Measurements from ENCODE around the gene C16orf87. TPM values are rescaled to one million over a fixed set of nuclear protein-coding genes. Genes with fewer than 3 reads are reported as not detected.

Gene C16orf87
- total RNA-seq, 4 donors from 2014 or later: 7.9 to 13.5 (median 10.6) TPM

DNA sequence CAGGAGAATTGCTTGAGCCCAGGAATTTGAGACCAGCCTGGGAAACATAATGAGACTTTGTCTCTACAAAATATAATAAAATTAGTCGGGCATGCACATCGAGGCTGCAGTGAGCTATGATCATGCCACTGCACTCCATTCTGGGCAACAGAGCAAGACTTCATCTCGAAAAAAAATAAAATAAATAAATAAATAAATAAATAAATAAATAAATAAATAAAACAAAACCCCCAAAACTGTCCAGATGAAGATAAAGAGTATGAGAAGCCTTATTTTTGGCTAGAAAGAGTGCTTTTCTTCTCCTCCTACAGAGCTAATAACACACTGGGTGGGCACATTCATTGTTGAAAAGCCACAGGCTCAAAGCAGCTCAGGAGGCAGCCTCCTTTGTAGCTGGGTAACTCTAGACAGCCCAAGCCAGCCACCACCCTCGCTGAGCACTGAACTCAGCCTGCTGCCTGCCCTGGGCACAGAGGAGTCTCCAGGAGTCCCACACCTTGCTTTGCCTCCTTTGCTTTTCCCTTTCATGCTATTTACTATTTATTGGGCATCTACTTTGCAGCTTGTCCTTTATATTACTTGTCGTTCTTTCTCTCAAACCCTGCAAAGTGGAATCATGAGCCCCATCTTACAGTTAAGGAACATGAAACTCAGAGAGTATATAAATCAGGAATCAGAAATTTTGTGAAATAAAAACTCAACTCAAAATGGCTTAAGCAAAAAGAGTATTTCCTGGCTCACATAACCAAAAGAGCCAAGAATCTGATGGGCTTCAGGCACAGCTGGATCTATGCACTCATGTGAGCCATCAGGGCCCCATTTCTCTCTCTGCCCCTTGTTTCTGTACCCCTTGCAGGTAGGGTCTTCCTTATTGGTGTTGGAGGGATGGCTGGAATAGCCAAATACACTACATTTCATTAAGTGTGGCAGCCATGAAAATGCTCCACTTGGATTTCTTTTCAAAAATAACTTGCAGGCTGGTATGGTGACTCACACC is 18.1 kb upstream of the C16orf87 start:
- no peaks in the 10 kb centered on the region for H3K27me3 ChIP-seq
- TF ChIP-seq POLR2A (IDR thresholded peaks at IDR 0.05): no peak
- TF ChIP-seq, protein P1, sequence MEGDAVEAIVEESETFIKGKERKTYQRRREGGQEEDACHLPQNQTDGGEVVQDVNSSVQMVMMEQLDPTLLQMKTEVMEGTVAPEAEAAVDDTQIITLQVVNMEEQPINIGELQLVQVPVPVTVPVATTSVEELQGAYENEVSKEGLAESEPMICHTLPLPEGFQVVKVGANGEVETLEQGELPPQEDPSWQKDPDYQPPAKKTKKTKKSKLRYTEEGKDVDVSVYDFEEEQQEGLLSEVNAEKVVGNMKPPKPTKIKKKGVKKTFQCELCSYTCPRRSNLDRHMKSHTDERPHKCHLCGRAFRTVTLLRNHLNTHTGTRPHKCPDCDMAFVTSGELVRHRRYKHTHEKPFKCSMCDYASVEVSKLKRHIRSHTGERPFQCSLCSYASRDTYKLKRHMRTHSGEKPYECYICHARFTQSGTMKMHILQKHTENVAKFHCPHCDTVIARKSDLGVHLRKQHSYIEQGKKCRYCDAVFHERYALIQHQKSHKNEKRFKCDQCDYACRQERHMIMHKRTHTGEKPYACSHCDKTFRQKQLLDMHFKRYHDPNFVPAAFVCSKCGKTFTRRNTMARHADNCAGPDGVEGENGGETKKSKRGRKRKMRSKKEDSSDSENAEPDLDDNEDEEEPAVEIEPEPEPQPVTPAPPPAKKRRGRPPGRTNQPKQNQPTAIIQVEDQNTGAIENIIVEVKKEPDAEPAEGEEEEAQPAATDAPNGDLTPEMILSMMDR (IDR thresholded peaks at IDR 0.05): no peak

DNA sequence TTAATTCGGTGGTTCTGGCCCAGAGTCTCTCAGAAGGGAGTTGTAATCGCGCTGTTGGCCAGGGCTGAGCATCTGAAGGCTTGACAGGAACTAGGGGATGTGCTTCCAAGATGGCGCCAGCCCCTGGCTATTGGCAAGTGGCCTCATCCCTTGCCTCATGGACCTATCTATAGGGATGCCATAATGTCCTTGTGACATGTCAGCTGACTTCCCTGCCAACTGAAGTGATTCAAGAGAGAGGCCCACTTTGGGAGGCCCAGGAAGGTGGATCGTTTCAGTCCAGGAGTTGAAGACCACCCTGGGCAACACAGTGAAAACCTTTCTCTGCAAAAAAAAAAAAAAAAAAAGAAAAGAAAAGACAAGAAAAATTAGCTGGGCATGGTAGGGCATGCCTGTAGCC is 15.0 kb upstream of the C16orf87 start:
- no peak overlapping the region for H3K27ac ChIP-seq
- H3K27me3 ChIP-seq: no peaks in the 10 kb centered on the region
- TF ChIP-seq POLR2A (IDR thresholded peaks at IDR 0.05): no peak
- TF ChIP-seq, protein P1 (IDR thresholded peaks at IDR 0.05): no peak
- no peaks in the 10 kb centered on the region for H3K4me1 ChIP-seq
- no peaks in the 10 kb centered on the region for H3K9me3 ChIP-seq
- no peaks in the 10 kb centered on the region for H3K36me3 ChIP-seq
- H3K4me3 ChIP-seq: no peak overlapping the region
- no peak for DNase-seq

More for the DNA sequence above, 18.1 kb upstream of the C16orf87 start:
- Histone ChIP-seq H3K4me3 (no peak overlapping the region), H3K36me3 (no peaks in the 10 kb centered on the region), H3K9me3 (no peaks in the 10 kb centered on the region), H3K27ac (no peak overlapping the region), H3K4me1 (no peaks in the 10 kb centered on the region)
- no peak for DNase-seq

DNA sequence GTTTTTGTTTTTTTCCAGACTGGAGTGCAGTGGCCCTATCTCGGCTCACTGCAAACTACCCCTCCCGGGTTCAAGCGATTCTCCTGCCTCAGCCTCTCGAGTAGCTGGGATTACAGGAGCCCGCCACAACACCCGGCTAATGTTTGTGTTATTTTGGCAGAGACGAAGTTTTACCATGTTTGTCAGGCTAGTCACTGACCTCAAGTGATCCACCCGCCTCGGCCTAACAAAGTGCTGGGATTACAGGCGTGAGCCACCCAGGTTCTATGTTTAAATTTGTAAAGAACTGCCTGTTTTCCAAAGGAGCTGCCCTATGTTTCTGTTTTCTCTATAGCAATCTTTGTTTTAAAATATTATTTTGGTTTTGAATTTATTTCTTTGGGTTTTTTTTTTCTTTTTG is 13.8 kb upstream of the C16orf87 start:
- Histone ChIP-seq H3K27ac (no peak overlapping the region), H3K9me3 (no peaks in the 10 kb centered on the region), H3K36me3 (no peaks in the 10 kb centered on the region), H3K27me3 (no peaks in the 10 kb centered on the region), H3K4me1 (no peaks in the 10 kb centered on the region), H3K4me3 (no peak overlapping the region)
- TF ChIP-seq POLR2A (IDR thresholded peaks at IDR 0.05): no peak
- TF ChIP-seq, protein P1 (IDR thresholded peaks at IDR 0.05): no peak
- no peak for DNase-seq

DNA sequence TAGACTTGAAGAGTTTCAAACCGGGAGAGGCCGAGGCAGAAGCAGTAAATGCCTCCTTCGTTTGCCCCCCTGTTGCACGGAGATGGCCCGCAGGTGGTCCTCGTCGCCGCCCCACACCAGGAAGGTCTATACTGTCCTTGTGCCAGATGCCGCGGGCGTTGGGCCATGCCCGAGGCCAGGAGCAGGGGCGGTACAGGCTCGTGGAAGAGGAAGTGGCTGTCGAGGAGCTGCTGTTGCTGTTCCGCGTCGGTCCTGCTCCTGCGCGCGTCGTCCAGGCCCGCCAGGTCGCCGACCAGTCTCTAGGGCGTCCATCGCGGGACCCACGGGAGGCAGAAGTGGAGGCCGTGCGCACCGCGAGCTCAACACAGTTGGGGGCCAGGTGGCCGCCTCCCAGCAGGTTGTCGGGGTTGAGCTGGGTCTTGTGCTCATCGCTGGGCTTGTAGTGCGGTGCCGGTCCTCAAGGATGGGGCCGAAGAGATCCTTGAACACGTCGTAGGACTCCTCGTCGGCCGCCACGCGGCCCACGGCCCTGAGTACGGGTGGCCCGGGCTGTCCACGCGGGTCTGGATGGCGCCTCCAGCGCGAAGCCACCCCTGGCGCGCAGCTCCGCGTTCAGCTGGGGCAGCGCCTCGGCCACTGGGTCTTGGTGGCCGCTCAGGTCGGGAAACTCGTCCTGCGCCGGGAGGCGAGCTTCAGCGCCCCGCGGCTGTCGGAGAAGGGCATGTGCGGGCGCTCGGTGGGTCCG is 13.1 kb upstream of the C16orf87 start:
- Histone ChIP-seq H3K4me1 (no peaks in the 10 kb centered on the region), H3K27me3 (no peaks in the 10 kb centered on the region), H3K36me3 (no peaks in the 10 kb centered on the region), H3K27ac (no peak overlapping the region), H3K9me3 (no peaks in the 10 kb centered on the region), H3K4me3 (no peak overlapping the region)
- no peak for DNase-seq
- TF ChIP-seq POLR2A (IDR thresholded peaks at IDR 0.05): no peak
- TF ChIP-seq, protein P1 (IDR thresholded peaks at IDR 0.05): no peak

DNA sequence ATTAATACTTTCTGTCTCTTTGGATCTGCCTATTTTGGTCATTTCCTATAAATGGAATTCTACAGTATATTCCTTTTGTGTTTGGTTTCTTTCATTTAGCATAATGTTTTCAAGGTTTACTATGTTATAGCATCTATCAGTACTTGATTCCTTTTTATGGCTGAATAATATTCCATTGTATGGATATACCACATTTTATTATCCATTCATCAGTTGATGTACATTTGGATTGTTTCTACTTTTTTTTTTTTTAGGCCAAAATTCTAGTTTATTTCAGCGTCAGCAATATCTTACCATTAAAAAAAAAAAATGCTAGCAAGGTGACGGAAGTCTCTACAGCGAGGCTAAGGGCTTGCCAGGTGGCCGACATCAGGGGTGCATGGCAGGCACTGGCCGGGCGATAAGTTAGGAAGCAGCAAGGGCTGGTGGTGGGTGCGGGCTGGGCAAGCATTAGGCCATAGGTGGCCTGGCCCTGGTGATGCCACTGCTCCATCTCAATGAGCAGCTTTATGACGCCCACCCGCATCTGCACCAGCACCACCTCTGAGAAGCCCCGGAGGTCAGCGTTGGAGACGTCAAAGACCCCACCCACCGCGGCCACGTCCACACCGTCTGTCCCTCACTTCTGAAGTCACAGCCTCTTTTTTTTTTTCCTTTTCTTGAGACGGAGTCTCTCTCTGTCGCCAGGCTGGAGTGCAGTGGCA is 11.4 kb upstream of the C16orf87 start:
- Histone ChIP-seq H3K27ac (no peak overlapping the region), H3K27me3 (no peaks in the 10 kb centered on the region), H3K9me3 (no peaks in the 10 kb centered on the region), H3K4me3 (no peak overlapping the region), H3K36me3 (no peaks in the 10 kb centered on the region), H3K4me1 (no peaks in the 10 kb centered on the region)
- DNase-seq: no peak
- TF ChIP-seq, protein P1 (IDR thresholded peaks at IDR 0.05): no peak
- no peak for TF ChIP-seq POLR2A (IDR thresholded peaks at IDR 0.05)
